HepG2 (cell line): ENCODE results near the gene TCERG1L. TPM values are rescaled to one million over a fixed set of nuclear protein-coding genes. Genes with fewer than 3 reads are reported as not detected.

ENCODE experiments used
- ATAC-seq: fragments of 200-7000 bp; cut with Tn5 transposase; 3 replicates; pipeline ENCODE4 v1.9.1; 2020; ENCODE audit warnings: mild to moderate bottlenecking, moderate library complexity
- BruUV-seq: library from RNA; stranded (reverse); fragments of 400-500 nt; replicated peaks from 2 replicates; lab custom pipeline; 2021; lab: Mats Ljungman, UMichigan
- CTCF ChIA-PET: fragments of 300-600 bp; formaldehyde crosslinking; extraction: SDS; loops from one replicate; lab custom pipeline; 2021; ENCODE audit warnings: low total read pairs, inconsistent platforms, low intra/inter-chr PET ratio; lab: Yijun Ruan, JAX
- POLR2A ChIA-PET: fragments of 350-600 bp; sonication (Branson Sonifier 250); formaldehyde crosslinking; loops from one replicate; lab custom pipeline; 2020; ENCODE audit warnings: antibody characterized with exemption, inconsistent platforms; lab: Yijun Ruan, JAX
- DNase-seq: peaks from one replicate; pipeline ENCODE4 v3.0.0-alpha.2; 2015; ENCODE audit warnings: low spot score
- FAIRE-seq: peaks from 3 replicates; lab custom pipeline; 2011; peaks lifted over from hg19 to GRCh38; lab: Jason Lieb, UNC
- H2AFZ ChIP-seq: one replicate; pipeline ENCODE4 v1.6.1; 2011; ENCODE audit warnings: low read length, inconsistent platforms
- H3K27ac ChIP-seq: fragments of 300-600 bp; 3 replicates; pipeline ENCODE4 v1.8.0; 2011; ENCODE audit warnings: mixed run types, mild to moderate bottlenecking, mixed read lengths, low read length, inconsistent platforms; ENCODE audit not compliant: insufficient read depth; ENCODE audit errors: extremely low read length
- H3K27me3 ChIP-seq, 2 experiments: fragments of 200-600 bp in 1 of 2; 2 replicates in 1 of 2; 3 replicates in 1 of 2; pipeline versions ENCODE4 v1.6.0 to v1.8.0; 2011; ENCODE audit warnings: low read length in 2 of 2, mild to moderate bottlenecking in 2 of 2, moderate library complexity in 2 of 2, inconsistent platforms in 1 of 2; ENCODE audit not compliant: insufficient read depth in 2 of 2, control insufficient read depth in 1 of 2
- H3K36me3 ChIP-seq, 2 experiments: fragments of 200-600 bp in 1 of 2; replicated peaks in 1 of 2; 2 replicates in 1 of 2; 3 replicates in 1 of 2; pipeline versions ENCODE4 v1.5.1 to v1.8.0; 2011; ENCODE audit warnings: low read length in 2 of 2, inconsistent platforms in 1 of 2; ENCODE audit not compliant: insufficient read depth in 2 of 2, control insufficient read depth in 1 of 2
- H3K4me1 ChIP-seq: 2 replicates; pipeline ENCODE4 v1.5.1; 2012; ENCODE audit warnings: low read length, inconsistent platforms; ENCODE audit not compliant: insufficient read depth
- H3K4me2 ChIP-seq: 2 replicates; pipeline ENCODE4 v1.6.0; 2011; ENCODE audit warnings: low read depth, low read length, inconsistent platforms
- H3K4me3 ChIP-seq, 3 experiments: fragments of 200-600 bp in 1 of 3; sonication (generic), shearing (Covaris generic) in 1 of 3; replicated peaks in 1 of 3; 2 replicates each; pipeline ENCODE4 v1.5.1; 2011 to 2016; ENCODE audit warnings: low read length in 3 of 3, inconsistent platforms in 2 of 3, low read depth in 2 of 3, mild to moderate bottlenecking in 2 of 3, control low read depth in 1 of 3, mixed read lengths in 1 of 3; ENCODE audit not compliant: insufficient read depth in 1 of 3
- H3K79me2 ChIP-seq: one replicate; pipeline ENCODE4 v1.6.1; 2011; ENCODE audit warnings: low read length, inconsistent platforms; ENCODE audit not compliant: insufficient read depth
- H3K9ac ChIP-seq: 2 replicates; pipeline ENCODE4 v1.6.0; 2011; ENCODE audit warnings: mild to moderate bottlenecking, low read depth, low read length, inconsistent platforms; ENCODE audit not compliant: insufficient read depth
- H3K9me3 ChIP-seq: 2 replicates; pipeline ENCODE4 v1.5.1; 2012; ENCODE audit warnings: mild to moderate bottlenecking, low read length
- H4K20me1 ChIP-seq: 2 replicates; pipeline ENCODE4 v1.6.0; 2011; ENCODE audit warnings: inconsistent platforms, mild to moderate bottlenecking, low read length, moderate library complexity; ENCODE audit not compliant: insufficient read depth
- ATAD3A ChIP-seq: sonication (generic); formaldehyde crosslinking; IDR thresholded peaks from 2 replicates; pipeline ENCODE4 v1.4.0; 2020; ENCODE audit warnings: missing genetic modification reagents
- CHD4 ChIP-seq: fragments of 200-600 bp; sonication (generic); IDR thresholded peaks from 2 replicates; pipeline ENCODE4 v1.7.0; 2017; ENCODE audit warnings: mild to moderate bottlenecking, low read length, borderline replicate concordance
- PAWR ChIP-seq: sonication (generic); formaldehyde crosslinking; IDR thresholded peaks from 2 replicates; pipeline ENCODE4 v1.4.0; 2020; ENCODE audit warnings: missing genetic modification reagents, mild to moderate bottlenecking, borderline replicate concordance
- RBM22 ChIP-seq: fragments of 200-400 bp; formaldehyde crosslinking; optimal IDR thresholded peaks from 2 replicates; pipeline ENCODE3; 2017; ENCODE audit warnings: mild to moderate bottlenecking, low read length, moderate library complexity
- RELA ChIP-seq: sonication (generic); formaldehyde crosslinking; IDR thresholded peaks from 2 replicates; pipeline ENCODE4 v1.4.0; 2020; ENCODE audit warnings: missing genetic modification reagents
- RORA ChIP-seq: sonication (generic); formaldehyde crosslinking; IDR thresholded peaks from 2 replicates; pipeline ENCODE4 v1.5.0; 2020; ENCODE audit warnings: mild to moderate bottlenecking, missing genetic modification reagents, moderate library complexity
- SP4 ChIP-seq: sonication (generic); formaldehyde crosslinking; IDR thresholded peaks from 2 replicates; pipeline ENCODE4 v1.8.1; 2023; ENCODE audit warnings: mild to moderate bottlenecking, missing genetic modification reagents
- STAT5B ChIP-seq: sonication (generic); formaldehyde crosslinking; IDR thresholded peaks from 2 replicates; pipeline ENCODE4 v1.4.0; 2020; ENCODE audit warnings: missing genetic modification reagents
- TAF1 ChIP-seq: sonication (generic); formaldehyde crosslinking; IDR thresholded peaks from 2 replicates; pipeline ENCODE4 v1.4.0; 2020; ENCODE audit warnings: missing genetic modification reagents
- ZBTB7B ChIP-seq: sonication (generic); formaldehyde crosslinking; IDR thresholded peaks from 2 replicates; pipeline ENCODE4 v1.4.0; 2020; ENCODE audit warnings: missing genetic modification reagents
- ZNF256 ChIP-seq: sonication (generic); formaldehyde crosslinking; conservative IDR thresholded peaks from 2 replicates; pipeline ENCODE4 v1.4.0; 2020; ENCODE audit warnings: missing genetic modification reagents
- ZNF33B ChIP-seq: sonication (generic); formaldehyde crosslinking; IDR thresholded peaks from 2 replicates; pipeline ENCODE4 v1.5.1; 2020; ENCODE audit warnings: mild to moderate bottlenecking, missing genetic modification reagents
- ZNF652 ChIP-seq: IDR thresholded peaks from 2 replicates; pipeline ENCODE4 v1.6.1; 2016; ENCODE audit warnings: low read depth, borderline replicate concordance
- ZNF780A ChIP-seq: sonication (generic); formaldehyde crosslinking; IDR thresholded peaks from 2 replicates; pipeline ENCODE4 v1.8.0; 2022; ENCODE audit warnings: mild to moderate bottlenecking, missing genetic modification reagents, moderate library complexity
- WGBS: methylation state at CpG from one replicate; pipeline ENCODE4 v1.1.6; 2017; ENCODE audit warnings: low lambda C conversion rate; 5-methylcytosine and 5-hydroxymethylcytosine counted together
- in situ Hi-C: cut with HindIII; loops from 2 replicates; pipeline ENCODE4 v1.10.0; 2017; ENCODE audit warnings: low pct_unique_long_range_greater_than_20kb; ENCODE audit not compliant: extremely low pct_ligation_motif_present
- intact Hi-C: fragments of 100-400 bp; cut with micrococcal nuclease; formaldehyde crosslinking; loops from one replicate; pipeline ENCODE4 v1.10.0; 2022; ENCODE audit not compliant: unreplicated experiment
- polyA plus RNA-seq, 8 experiments: library from polyadenylated mRNA; depleted of rRNA in 3 of 8; stranded (reverse) in 7 of 8; unstranded in 1 of 8; fragments of >200 nt; fragmentation: Illumina TruSeq in 4 of 8; extraction: Trizol in 4 of 8; gene quantifications; 2 replicates each; pipeline versions ENCODE4 v1.2.1 to v1.2.3, GENCODE V29; 2011 to 2016; ENCODE audit warnings: low read depth in 4 of 8, missing spikeins in 1 of 8, mixed read lengths in 1 of 8; ENCODE audit not compliant: insufficient read depth in 1 of 8
- total RNA-seq, 5 experiments: library from RNA; depleted of rRNA; stranded (reverse); fragments of >200 nt; fragmentation: Illumina TruSeq; extraction: Trizol; gene quantifications; 2 replicates each; pipeline ENCODE4 v1.2.3, GENCODE V29; 2016; ENCODE audit warnings: low read depth in 1 of 5
- TF ChIP-seq, protein P1 (sequence below): sonication (generic); formaldehyde crosslinking; IDR thresholded peaks from 2 replicates; pipeline ENCODE4 v1.8.0; 2022; ENCODE audit warnings: missing genetic modification reagents, low read depth, mild to moderate bottlenecking, borderline replicate concordance
- TF ChIP-seq, protein P2 (sequence below): sonication (generic); formaldehyde crosslinking; IDR thresholded peaks from 2 replicates; pipeline ENCODE4 v1.5.1; 2020; ENCODE audit warnings: mild to moderate bottlenecking, missing genetic modification reagents, borderline replicate concordance
- TF ChIP-seq, protein P3 (sequence below): sonication (generic); formaldehyde crosslinking; IDR thresholded peaks from 2 replicates; pipeline ENCODE4 v1.5.0; 2020; ENCODE audit warnings: missing genetic modification reagents
- TF ChIP-seq, protein P4 (sequence below): sonication (generic); formaldehyde crosslinking; IDR thresholded peaks from 2 replicates; pipeline ENCODE4 v1.4.0; 2020; ENCODE audit warnings: mild to moderate bottlenecking, missing genetic modification reagents

Gene TCERG1L
- total and polyA plus RNA-seq, 2 of the 13 experiments (the other 11 are each of a cell fraction or from before 2014, with no cell fraction given), result not detected

DNA sequence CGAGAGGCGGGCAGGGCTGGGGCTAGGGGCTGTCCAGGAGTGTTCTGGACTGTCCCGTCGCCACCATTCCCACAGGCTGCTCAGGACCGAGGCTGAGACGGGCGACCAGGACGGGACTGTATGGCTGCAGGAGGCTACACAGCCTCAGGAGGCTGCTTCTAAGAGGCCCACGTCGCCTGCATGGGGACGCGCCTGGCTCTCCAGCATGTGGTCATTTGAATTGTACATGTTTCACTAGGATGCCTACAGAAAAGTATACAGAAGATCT lies 216.3 kb downstream of the TCERG1L start:
- Histone ChIP-seq H3K4me2 (no peak overlapping the region), H2AFZ (no peak overlapping the region), H3K36me3 (no peaks in the 10 kb centered on the region), H3K9me3 (no peaks in the 10 kb centered on the region), H3K4me1 (no peaks in the 10 kb centered on the region), H3K4me3 (no peak overlapping the region), H3K27me3 (peaks cover 0 to 25% of the 10 kb centered on the region in 2 experiments; a peak in 2 of 5 replicates), H4K20me1 (no peaks in the 10 kb centered on the region), H3K27ac (no peak overlapping the region), H3K9ac (no peak overlapping the region), H3K79me2 (no peaks in the 10 kb centered on the region)
- ChIA-PET POLR2A (no interaction called here), CTCF (no interaction called here)
- TF ChIP-seq RELA (CRISPR knock-in tag) (no peak), RBM22 (no peak), ZNF780A (CRISPR knock-in tag) (no peak), ZBTB7B (CRISPR knock-in tag) (no peak), TAF1 (CRISPR knock-in tag) (no peak), CHD4 (no peak), SP4 (CRISPR knock-in tag) (no peak), ZNF652 (CRISPR knock-in tag) (no peak), ZNF33B (CRISPR knock-in tag) (no peak), PAWR (CRISPR knock-in tag) (no peak), ATAD3A (no peak), STAT5B (CRISPR knock-in tag) (no peak), RORA (CRISPR knock-in tag) (no peak), ZNF256 (CRISPR knock-in tag) (no peak)
- TF ChIP-seq, protein P1, sequence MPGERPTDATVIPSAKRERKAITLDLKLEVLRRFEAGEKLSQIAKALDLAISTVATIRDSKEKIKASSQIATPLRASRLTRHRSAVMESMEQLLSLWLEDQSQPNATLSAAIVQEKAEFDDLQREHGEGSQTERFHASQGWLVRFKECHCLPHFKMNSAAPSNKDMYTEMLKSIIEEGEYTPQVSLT, result no peak
- TF ChIP-seq, protein P2, sequence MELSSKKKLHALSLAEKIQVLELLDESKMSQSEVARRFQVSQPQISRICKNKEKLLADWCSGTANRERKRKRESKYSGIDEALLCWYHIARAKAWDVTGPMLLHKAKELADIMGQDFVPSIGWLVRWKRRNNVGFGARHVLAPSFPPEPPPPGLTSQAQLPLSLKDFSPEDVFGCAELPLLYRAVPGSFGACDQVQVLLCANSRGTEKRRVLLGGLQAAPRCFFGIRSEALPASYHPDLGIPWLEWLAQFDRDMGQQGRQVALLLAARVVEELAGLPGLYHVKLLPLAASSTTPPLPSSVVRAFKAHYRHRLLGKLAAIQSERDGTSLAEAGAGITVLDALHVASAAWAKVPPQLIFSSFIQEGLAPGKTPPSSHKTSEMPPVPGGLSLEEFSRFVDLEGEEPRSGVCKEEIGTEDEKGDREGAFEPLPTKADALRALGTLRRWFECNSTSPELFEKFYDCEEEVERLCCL (CRISPR knock-in tag), result no peak
- TF ChIP-seq, protein P3, sequence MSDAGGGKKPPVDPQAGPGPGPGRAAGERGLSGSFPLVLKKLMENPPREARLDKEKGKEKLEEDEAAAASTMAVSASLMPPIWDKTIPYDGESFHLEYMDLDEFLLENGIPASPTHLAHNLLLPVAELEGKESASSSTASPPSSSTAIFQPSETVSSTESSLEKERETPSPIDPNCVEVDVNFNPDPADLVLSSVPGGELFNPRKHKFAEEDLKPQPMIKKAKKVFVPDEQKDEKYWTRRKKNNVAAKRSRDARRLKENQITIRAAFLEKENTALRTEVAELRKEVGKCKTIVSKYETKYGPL, result no peak
- TF ChIP-seq, protein P4, sequence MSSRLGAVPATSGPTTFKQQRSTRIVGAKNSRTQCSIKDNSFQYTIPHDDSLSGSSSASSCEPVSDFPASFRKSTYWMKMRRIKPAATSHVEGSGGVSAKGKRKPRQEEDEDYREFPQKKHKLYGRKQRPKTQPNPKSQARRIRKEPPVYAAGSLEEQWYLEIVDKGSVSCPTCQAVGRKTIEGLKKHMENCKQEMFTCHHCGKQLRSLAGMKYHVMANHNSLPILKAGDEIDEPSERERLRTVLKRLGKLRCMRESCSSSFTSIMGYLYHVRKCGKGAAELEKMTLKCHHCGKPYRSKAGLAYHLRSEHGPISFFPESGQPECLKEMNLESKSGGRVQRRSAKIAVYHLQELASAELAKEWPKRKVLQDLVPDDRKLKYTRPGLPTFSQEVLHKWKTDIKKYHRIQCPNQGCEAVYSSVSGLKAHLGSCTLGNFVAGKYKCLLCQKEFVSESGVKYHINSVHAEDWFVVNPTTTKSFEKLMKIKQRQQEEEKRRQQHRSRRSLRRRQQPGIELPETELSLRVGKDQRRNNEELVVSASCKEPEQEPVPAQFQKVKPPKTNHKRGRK (CRISPR knock-in tag), result no peak
- no peak for DNase-seq
- BruUV-seq, result no TSS peak
- 57% methylated on average over 10 of the region's 12 CpGs for WGBS
- in situ Hi-C loops, result no loop called here
- no peak for ATAC-seq
- intact Hi-C loops, result no loop called here
- no peak for FAIRE-seq
